Psoas muscle (tissue), 8 donors: ENCODE measurements around the gene SVIP. TPM values are rescaled to one million over a fixed set of nuclear protein-coding genes. Genes with fewer than 3 reads are reported as not detected.
A peak's percentile ranks its signal among the peaks of the same experiment; 100 is the strongest.

ENCODE experiments used
- ATAC-seq, 4 donors: fragments of 200-7000 bp; cut with Tn5 transposase; one replicate each; pipeline ENCODE4 v1.9.1; 2020; ENCODE audit warnings: moderate library complexity in 3 of 4, mild to moderate bottlenecking in 2 of 4
- DNase-seq, 2 donors: peaks; one replicate each; pipeline ENCODE4 v3.0.0-alpha.2; 2020
- H3K27ac ChIP-seq: fragments of 200-600 bp; one replicate; pipeline ENCODE4 v1.8.0; 2022
- H3K27me3 ChIP-seq, 3 donors: fragments of 200-600 bp in 1 of 3; one replicate each; pipeline versions ENCODE4 v1.6.1 to v1.8.0; 2013 to 2022; ENCODE audit warnings: low read length in 2 of 3, mild to moderate bottlenecking in 2 of 3, moderate library complexity in 1 of 3; ENCODE audit not compliant: insufficient read depth in 3 of 3
- H3K36me3 ChIP-seq, 2 donors: fragments of 200-600 bp in 1 of 2; one replicate each; pipeline versions ENCODE4 v1.6.1 to v1.8.0; 2013 to 2022; ENCODE audit warnings: low read depth in 1 of 2, mild to moderate bottlenecking in 1 of 2, moderate library complexity in 1 of 2; ENCODE audit not compliant: insufficient read depth in 1 of 2
- H3K4me1 ChIP-seq: fragments of 200-600 bp; one replicate; pipeline ENCODE4 v1.8.0; 2022
- H3K4me3 ChIP-seq: fragments of 200-600 bp; one replicate; pipeline ENCODE4 v1.8.0; 2022; ENCODE audit warnings: mild to moderate bottlenecking
- H3K9me3 ChIP-seq: fragments of 200-600 bp; one replicate; pipeline ENCODE4 v1.8.0; 2022
- WGBS, 3 donors: extraction: QIAGEN DNeasy Blood & Tissue Kit; methylation state at CpG; one replicate each; pipeline versions ENCODE4 v1.1.6 to v1.1.7; 2013; 5-methylcytosine and 5-hydroxymethylcytosine counted together
- intact Hi-C, 2 donors: fragments of 100-400 bp; cut with DNase I; formaldehyde crosslinking; loops; one replicate each; pipeline versions ENCODE4 v1.11.0 to v1.14.2; 2022
- polyA plus RNA-seq, 3 donors: library from polyadenylated mRNA; stranded (reverse); fragments of 200-250 nt; gene quantifications; one replicate each; pipeline ENCODE4 v1.2.3, GENCODE V29; 2013
- total RNA-seq, 4 donors: library from RNA; stranded (reverse); fragmentation: NEBNext Ultra II Directional in 2 of 4; extraction: Animal tissue kit (Norgen Biotek cat#: 25700) in 2 of 4; gene quantifications; one replicate each; pipeline versions ENCODE4 v1.2.1 to v1.2.4, GENCODE V29; 2021 to 2023
- TF ChIP-seq, protein P1 (sequence below): fragments of 200-600 bp; IDR thresholded peaks from one replicate; pipeline ENCODE4 v1.8.0; 2022; ENCODE audit warnings: antibody characterized with exemption
- donor health status: healthy with polysubstance abuse.
- donor health status: DM: no; HTN: no; CAD: no; lungs with moderate emphysema.
- donor health status: Bipolar disorder and iron deficiency.
- donor health status: healthy.
- donor health status: DM: yes; HTN: yes; CAD: no.
- donor health status: DM: no; HTN: no; CAD: no.
- donor health status: DM: no; HTN: no; CAD: no.
- donor health status: DM: yes; HTN: yes; CAD: no.

Gene SVIP
- total and polyA plus RNA-seq, 7 donors, result 3.9 to 29.1 (median 18.0) TPM

DNA sequence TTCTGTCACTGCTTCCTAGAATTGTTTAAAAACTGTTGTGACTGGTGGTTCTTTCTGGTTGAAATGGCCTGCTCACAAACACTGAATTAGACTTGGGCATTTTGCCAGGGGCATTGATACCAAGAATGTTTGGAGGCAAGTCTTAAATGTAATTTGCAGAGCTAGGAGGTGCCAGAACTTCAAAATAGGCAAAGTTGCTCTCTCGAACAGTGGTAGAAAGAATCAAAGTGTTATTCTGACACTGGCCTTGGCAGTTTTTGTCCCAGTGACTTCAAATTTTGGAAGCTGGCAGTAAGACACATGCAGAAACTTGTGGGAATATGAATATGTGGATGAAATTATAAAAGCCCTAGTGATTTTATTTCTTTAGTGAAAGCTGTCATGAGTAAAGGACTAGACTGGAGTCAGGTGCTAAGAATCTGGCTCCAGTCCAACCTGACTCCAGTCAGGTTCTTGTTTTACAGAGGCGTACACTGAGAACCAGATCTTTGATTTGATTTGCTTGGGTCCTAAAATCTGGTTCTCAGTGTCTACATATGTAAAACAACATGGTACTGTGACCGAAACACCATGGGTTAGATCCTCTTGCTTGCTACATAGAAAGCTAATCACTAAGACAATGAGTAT is 20.9 kb downstream of the SVIP start:
- peak overlapping the region; percentile 47 for H3K27ac ChIP-seq
- intact Hi-C loops, result no loop called here
- no peaks in the 10 kb centered on the region for H3K36me3 ChIP-seq
- H3K9me3 ChIP-seq, result no peaks in the 10 kb centered on the region
- peaks cover 17% of the 10 kb centered on the region for H3K4me1 ChIP-seq
- ATAC-seq (peak; percentile 44 to 80 (median 56)), DNase-seq (no peak)
- TF ChIP-seq, protein P1, sequence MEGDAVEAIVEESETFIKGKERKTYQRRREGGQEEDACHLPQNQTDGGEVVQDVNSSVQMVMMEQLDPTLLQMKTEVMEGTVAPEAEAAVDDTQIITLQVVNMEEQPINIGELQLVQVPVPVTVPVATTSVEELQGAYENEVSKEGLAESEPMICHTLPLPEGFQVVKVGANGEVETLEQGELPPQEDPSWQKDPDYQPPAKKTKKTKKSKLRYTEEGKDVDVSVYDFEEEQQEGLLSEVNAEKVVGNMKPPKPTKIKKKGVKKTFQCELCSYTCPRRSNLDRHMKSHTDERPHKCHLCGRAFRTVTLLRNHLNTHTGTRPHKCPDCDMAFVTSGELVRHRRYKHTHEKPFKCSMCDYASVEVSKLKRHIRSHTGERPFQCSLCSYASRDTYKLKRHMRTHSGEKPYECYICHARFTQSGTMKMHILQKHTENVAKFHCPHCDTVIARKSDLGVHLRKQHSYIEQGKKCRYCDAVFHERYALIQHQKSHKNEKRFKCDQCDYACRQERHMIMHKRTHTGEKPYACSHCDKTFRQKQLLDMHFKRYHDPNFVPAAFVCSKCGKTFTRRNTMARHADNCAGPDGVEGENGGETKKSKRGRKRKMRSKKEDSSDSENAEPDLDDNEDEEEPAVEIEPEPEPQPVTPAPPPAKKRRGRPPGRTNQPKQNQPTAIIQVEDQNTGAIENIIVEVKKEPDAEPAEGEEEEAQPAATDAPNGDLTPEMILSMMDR, result no peak
- H3K27me3 ChIP-seq, result no peaks in the 10 kb centered on the region
- H3K4me3 ChIP-seq, result no peak overlapping the region
- 49 to 68% (median 52%) methylated on average over 3 of the region's 3 CpGs for WGBS, 3 donors

DNA sequence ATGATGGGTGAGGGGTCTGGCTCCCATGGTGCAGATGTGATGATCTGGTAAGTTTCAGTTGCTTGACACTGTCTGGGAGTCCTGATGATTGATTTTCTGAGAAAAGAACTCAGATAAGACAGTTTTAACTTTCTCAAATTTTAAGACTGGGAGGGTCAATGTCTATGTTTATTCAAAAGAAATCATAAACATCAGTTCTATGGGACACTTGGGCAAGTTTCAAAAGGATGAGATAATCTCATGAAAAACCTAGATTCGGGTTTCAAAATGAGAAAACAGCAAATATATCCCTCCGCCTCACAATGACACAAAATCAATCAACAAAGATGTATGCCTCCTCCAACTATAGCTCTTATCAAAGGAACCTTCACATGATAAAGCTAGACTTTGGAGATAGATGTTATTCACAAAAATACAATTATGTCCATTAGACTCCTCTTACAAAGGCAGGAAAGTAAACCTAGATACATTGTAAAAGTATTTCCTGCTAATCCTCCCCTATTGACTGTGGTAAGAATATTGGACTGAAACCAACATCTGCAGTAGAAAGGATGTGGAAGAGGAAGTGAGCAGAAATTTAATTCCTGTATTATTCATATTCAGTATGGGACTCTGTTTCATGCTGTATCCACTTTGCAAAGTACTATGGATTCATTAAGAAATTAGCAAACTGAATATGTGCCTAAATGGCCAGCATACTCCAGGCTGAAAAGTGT is 21.6 kb downstream of the SVIP start:
- TF ChIP-seq, protein P1, result no peak
- DNase-seq (no peak), ATAC-seq (peak in 3 of 4 donors; percentile 26 to 42 (median 42))
- Histone ChIP-seq H3K4me1 (peaks cover 17% of the 10 kb centered on the region), H3K9me3 (no peaks in the 10 kb centered on the region), H3K36me3 (no peaks in the 10 kb centered on the region), H3K4me3 (no peak overlapping the region), H3K27me3 (no peaks in the 10 kb centered on the region), H3K27ac (peak overlapping the region; percentile 47)
- 71 to 76% (median 72%) methylated on average over 2 of the region's 2 CpGs for WGBS, 3 donors
- intact Hi-C loops, result no loop called here

DNA sequence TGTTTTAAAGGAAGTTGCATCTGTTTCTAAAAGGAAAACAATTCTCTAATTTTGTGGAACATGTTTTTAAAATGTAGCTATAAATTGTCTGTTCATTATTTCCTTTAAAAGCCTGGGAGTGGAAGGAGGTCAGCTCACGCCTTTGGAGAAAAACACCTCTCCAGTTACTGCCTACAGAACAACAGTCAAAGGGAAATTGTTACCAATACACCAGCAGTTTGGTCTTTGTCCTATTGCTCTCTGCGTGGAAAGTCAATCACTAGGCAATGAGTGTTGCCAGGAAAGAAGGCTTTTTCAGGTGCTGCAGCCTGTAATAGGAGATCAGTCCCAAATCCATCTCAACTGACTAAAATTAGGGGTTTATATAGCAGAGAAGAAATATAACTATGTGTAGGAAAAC is 22.2 kb downstream of the SVIP start:
- 56 to 64% (median 64%) methylated on average over 2 of the region's 2 CpGs for WGBS, 3 donors
- no peaks in the 10 kb centered on the region for H3K36me3 ChIP-seq
- H3K4me1 ChIP-seq, result peaks cover 17% of the 10 kb centered on the region
- DNase-seq, result no peak
- no peak overlapping the region for H3K4me3 ChIP-seq
- TF ChIP-seq, protein P1, result no peak
- intact Hi-C loops, result no loop called here
- no peak overlapping the region for H3K27ac ChIP-seq
- H3K27me3 ChIP-seq, result no peaks in the 10 kb centered on the region
- ATAC-seq, result no peak
- H3K9me3 ChIP-seq, result no peaks in the 10 kb centered on the region

DNA sequence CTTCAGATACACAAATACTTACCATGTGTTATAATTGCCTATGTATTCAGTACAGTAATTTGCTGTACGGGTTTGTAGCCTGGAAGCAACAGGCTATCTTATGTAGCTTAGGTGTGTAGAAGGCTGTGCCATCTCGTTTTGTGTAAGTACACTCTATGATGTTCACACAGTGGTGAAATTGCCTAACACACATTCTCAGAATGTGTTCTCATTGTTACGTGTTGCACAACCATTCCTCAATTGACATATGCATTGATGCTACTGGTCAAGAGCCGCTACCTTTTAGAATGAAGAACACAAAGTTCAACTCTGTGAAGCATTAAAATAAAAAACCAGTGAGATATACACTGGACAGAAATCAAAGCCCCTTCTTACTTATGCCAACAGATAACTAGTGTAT is 26.7 kb downstream of the SVIP start:
- no peak overlapping the region for H3K4me3 ChIP-seq
- ATAC-seq (no peak), DNase-seq (no peak)
- intact Hi-C loops, result no loop called here
- TF ChIP-seq, protein P1, result no peak
- H3K9me3 ChIP-seq, result no peaks in the 10 kb centered on the region
- H3K36me3 ChIP-seq, result no peaks in the 10 kb centered on the region
- no peak overlapping the region for H3K27ac ChIP-seq
- WGBS, 3 donors, result 85 to 91% (median 87%) methylated on average over 4 of the region's 4 CpGs
- H3K27me3 ChIP-seq, result no peaks in the 10 kb centered on the region
- peaks cover 6% of the 10 kb centered on the region for H3K4me1 ChIP-seq
